OCI-LY7 (cell line): Measurements from ENCODE around the gene ERMN. TPM values are rescaled to one million over a fixed set of nuclear protein-coding genes. Genes with fewer than 3 reads are reported as not detected.

Experiments
- BruUV-seq: library from RNA; stranded (reverse); fragments of 400-500 nt; replicated peaks from 2 replicates; lab custom pipeline; 2021; lab: Mats Ljungman, UMichigan
- CTCF ChIA-PET: fragments of 300-600 bp; sonication (Branson Sonifier 250); formaldehyde crosslinking; loops from one replicate; lab custom pipeline; 2022; ENCODE audit warnings: antibody characterized with exemption; ENCODE audit not compliant: unreplicated experiment; lab: Charles Lee
- POLR2A ChIA-PET: fragments of 300-600 bp; sonication (Branson Sonifier 250); formaldehyde crosslinking; loops from one replicate; lab custom pipeline; 2022; ENCODE audit warnings: antibody characterized with exemption; lab: Charles Lee
- DNase-seq: peaks from one replicate; pipeline ENCODE4 v3.0.0-alpha.2; 2015; ENCODE audit warnings: low spot score
- H2AFZ ChIP-seq: fragments of 200-600 bp; sonication (generic), shearing (Covaris generic); 2 replicates; pipeline ENCODE4 v1.6.1; 2014; ENCODE audit warnings: mild to moderate bottlenecking, antibody characterized with exemption, low read length, moderate library complexity
- H3K27ac ChIP-seq: fragments of 200-600 bp; sonication (generic); 2 replicates; pipeline ENCODE4 v1.5.1; 2014; ENCODE audit warnings: mixed run types, low read depth, mild to moderate bottlenecking, moderate library complexity, low read length, inconsistent platforms; ENCODE audit not compliant: poor library complexity, severe bottlenecking
- H3K36me3 ChIP-seq: fragments of 200-600 bp; sonication (generic); 2 replicates; pipeline ENCODE4 v1.6.1; 2014; ENCODE audit warnings: mild to moderate bottlenecking, antibody characterized with exemption, low read length, moderate library complexity, mixed read lengths; ENCODE audit not compliant: insufficient read depth
- H3K4me1 ChIP-seq: fragments of 200-600 bp; sonication (generic); 2 replicates; pipeline ENCODE4 v1.5.1; 2014; ENCODE audit warnings: mild to moderate bottlenecking, low read length; ENCODE audit not compliant: insufficient read depth, poor library complexity, severe bottlenecking
- H3K4me2 ChIP-seq: fragments of 200-600 bp; sonication (generic); 2 replicates; pipeline ENCODE4 v1.6.1; 2014; ENCODE audit warnings: mild to moderate bottlenecking, low read length
- H3K4me3 ChIP-seq: fragments of 200-600 bp; sonication (generic); 2 replicates; pipeline ENCODE4 v1.5.1; 2014; ENCODE audit warnings: mild to moderate bottlenecking, low read depth, low read length; ENCODE audit not compliant: poor library complexity, severe bottlenecking
- H3K79me2 ChIP-seq: fragments of 200-600 bp; sonication (generic); 2 replicates; pipeline ENCODE4 v1.6.1; 2016; ENCODE audit warnings: low read depth, mild to moderate bottlenecking, low read length, moderate library complexity, mixed read lengths; ENCODE audit not compliant: insufficient read depth
- H3K9me2 ChIP-seq: fragments of 200-600 bp; sonication (generic); 2 replicates; pipeline ENCODE4 v1.6.1; 2016; ENCODE audit warnings: mild to moderate bottlenecking, low read length, mixed read lengths; ENCODE audit not compliant: insufficient read depth
- H3K9me3 ChIP-seq: fragments of 200-600 bp; sonication (generic); 2 replicates; pipeline ENCODE4 v1.6.1; 2014; ENCODE audit warnings: mild to moderate bottlenecking, mixed run types, low read length, mixed read lengths
- H4K20me1 ChIP-seq: fragments of 200-600 bp; sonication (generic); 2 replicates; pipeline ENCODE4 v1.6.1; 2014; ENCODE audit warnings: mild to moderate bottlenecking, antibody characterized with exemption, low read length, moderate library complexity, mixed read lengths; ENCODE audit not compliant: insufficient read depth
- EZH2phosphoT487 ChIP-seq: fragments of 200-600 bp; sonication (generic); IDR thresholded peaks from 2 replicates; pipeline ENCODE4 v1.6.1; 2018; ENCODE audit warnings: low read depth, borderline replicate concordance, mild to moderate bottlenecking, mixed run types, antibody characterized with exemption, low read length, moderate library complexity, mixed read lengths
- intact Hi-C: fragments of 100-400 bp; cut with micrococcal nuclease; formaldehyde crosslinking; loops from one replicate; pipeline ENCODE4 v1.10.0; 2022; ENCODE audit not compliant: unreplicated experiment
- total RNA-seq, 2 experiments: library from RNA; depleted of rRNA in 1 of 2; stranded (reverse); fragments of >200 nt in 1 of 2; shearing (Covaris generic) in 1 of 2; gene quantifications; 2 replicates each; pipeline ENCODE4 v1.2.3, GENCODE V29; 2014 to 2022
- TF ChIP-seq, protein P1 (sequence below): fragments of 200-600 bp; sonication (generic); conservative IDR thresholded peaks from 2 replicates; pipeline ENCODE4 v1.5.1; 2014; ENCODE audit warnings: mild to moderate bottlenecking, antibody characterized with exemption, low read length, moderate library complexity, mixed read lengths

Gene ERMN
- total RNA-seq, 2 experiments from 2014 or later, result 2.1 to 2.2 TPM

DNA sequence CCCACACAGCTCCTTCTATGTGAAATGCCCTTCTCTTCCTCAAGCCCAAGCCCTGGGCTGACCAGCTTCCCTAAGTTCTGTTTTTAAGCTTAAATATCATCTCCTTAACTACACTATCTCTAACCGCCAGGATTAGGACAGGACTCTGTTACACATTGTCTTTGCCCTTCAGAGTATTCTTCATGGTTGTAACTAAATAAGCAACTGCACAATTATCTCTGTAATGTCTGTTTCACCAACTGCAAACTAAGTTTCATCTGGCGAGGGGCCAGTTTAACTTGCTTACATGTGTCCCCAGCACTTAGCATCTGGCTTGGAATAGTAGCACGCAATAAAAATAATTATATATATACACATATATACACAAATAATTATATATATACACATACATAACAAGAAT, 1.1 kb upstream of the ERMN start:
- no peaks in the 10 kb centered on the region for H3K9me3 ChIP-seq
- no peak overlapping the region for H3K4me3 ChIP-seq
- peaks cover 15% of the 10 kb centered on the region for H3K4me1 ChIP-seq
- TF ChIP-seq, protein P1, sequence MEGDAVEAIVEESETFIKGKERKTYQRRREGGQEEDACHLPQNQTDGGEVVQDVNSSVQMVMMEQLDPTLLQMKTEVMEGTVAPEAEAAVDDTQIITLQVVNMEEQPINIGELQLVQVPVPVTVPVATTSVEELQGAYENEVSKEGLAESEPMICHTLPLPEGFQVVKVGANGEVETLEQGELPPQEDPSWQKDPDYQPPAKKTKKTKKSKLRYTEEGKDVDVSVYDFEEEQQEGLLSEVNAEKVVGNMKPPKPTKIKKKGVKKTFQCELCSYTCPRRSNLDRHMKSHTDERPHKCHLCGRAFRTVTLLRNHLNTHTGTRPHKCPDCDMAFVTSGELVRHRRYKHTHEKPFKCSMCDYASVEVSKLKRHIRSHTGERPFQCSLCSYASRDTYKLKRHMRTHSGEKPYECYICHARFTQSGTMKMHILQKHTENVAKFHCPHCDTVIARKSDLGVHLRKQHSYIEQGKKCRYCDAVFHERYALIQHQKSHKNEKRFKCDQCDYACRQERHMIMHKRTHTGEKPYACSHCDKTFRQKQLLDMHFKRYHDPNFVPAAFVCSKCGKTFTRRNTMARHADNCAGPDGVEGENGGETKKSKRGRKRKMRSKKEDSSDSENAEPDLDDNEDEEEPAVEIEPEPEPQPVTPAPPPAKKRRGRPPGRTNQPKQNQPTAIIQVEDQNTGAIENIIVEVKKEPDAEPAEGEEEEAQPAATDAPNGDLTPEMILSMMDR, result no peak
- TF ChIP-seq EZH2phosphoT487, result no peak
- ChIA-PET POLR2A (interaction anchor here (0.9 to 3.1 kb wide), 7 partner anchors 10 to 114 kb away, joined by 3 to 11 read pairs (median 4); no protein-coding TSS in a partner anchor), CTCF (interaction anchor here (0.7 to 2.6 kb wide), 5 partner anchors 10 to 152 kb away, joined by 3 to 29 read pairs (median 5); partner anchors contain the start of gene CYTIP)
- no peaks in the 10 kb centered on the region for H3K9me2 ChIP-seq
- H3K79me2 ChIP-seq, result no peaks in the 10 kb centered on the region
- DNase-seq, result no peak
- no peak overlapping the region for H3K4me2 ChIP-seq
- intact Hi-C loops, result loop anchor here (1.0 to 5.0 kb wide), 3 partner anchors 76 to 166 kb away; no protein-coding TSS in a partner anchor
- H2AFZ ChIP-seq, result no peak overlapping the region
- BruUV-seq, result no TSS peak
- no peak overlapping the region for H3K27ac ChIP-seq
- H3K36me3 ChIP-seq, result no peaks in the 10 kb centered on the region
- H4K20me1 ChIP-seq, result no peaks in the 10 kb centered on the region

DNA sequence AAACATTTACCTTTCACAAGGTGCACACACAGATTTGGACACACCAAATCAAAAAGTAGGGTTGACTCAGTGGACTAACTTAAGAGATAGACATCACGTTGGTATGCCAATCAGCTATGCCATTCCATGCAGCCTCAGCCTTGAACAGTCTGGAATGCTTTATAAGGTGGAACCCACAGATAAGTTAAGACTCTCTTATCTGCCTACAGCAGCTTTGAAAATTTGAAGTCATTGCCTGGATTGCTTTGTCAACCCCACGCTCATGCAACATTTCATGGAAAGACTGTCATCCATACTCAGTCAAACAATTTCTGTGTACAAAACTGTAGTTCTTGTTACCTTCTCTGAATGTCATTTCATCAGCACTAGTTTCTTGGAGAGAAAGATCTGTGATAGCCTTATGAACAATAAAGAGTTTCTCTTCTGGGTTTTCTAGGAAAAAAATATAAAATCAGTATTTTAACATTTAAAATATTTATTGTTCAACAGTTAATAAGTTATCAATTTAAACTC, 1.2 kb downstream of the ERMN start:
- no peak for DNase-seq
- no peak overlapping the region for H3K4me2 ChIP-seq
- no peak for TF ChIP-seq EZH2phosphoT487
- TF ChIP-seq, protein P1, result no peak
- H3K4me3 ChIP-seq, result no peak overlapping the region
- intact Hi-C loops, result no loop called here
- no peaks in the 10 kb centered on the region for H4K20me1 ChIP-seq
- H3K9me3 ChIP-seq, result no peaks in the 10 kb centered on the region
- no peaks in the 10 kb centered on the region for H3K79me2 ChIP-seq
- H2AFZ ChIP-seq, result no peak overlapping the region
- peaks cover 20% of the 10 kb centered on the region for H3K4me1 ChIP-seq
- H3K9me2 ChIP-seq, result no peaks in the 10 kb centered on the region
- no TSS peak for BruUV-seq
- CTCF ChIA-PET, result interaction anchor here (0.6 kb wide), 1 partner anchor 454 kb away, joined by 4 read pairs; no protein-coding TSS in a partner anchor
- POLR2A ChIA-PET, result interaction anchor here (2.1 kb wide), 1 partner anchor 119 kb away, joined by 4 read pairs; the partner anchor contains the start of gene CYTIP
- H3K27ac ChIP-seq, result no peak overlapping the region
- H3K36me3 ChIP-seq, result no peaks in the 10 kb centered on the region

DNA sequence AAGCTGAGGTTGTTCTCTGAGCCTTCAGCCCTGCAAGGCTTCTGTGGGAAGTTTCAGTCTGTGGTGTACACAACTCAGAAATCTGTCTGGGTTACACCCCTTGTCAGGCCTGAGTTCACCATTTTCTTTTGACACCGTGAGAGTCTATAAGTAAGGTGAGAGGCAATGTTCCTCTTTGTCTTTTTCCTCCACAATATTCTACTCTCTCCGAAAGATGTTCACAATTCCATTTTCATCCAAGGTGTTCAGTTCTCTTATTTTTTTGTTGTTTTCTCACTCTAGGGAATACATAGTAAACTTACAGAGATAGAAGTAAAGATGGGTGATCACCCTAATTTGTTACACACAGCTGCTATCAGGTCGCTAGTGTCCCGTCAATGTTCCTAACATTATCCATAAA, 3.2 kb downstream of the ERMN start:
- Histone ChIP-seq H3K4me3 (no peak overlapping the region), H4K20me1 (no peaks in the 10 kb centered on the region), H3K4me1 (peaks cover 9% of the 10 kb centered on the region), H3K27ac (no peak overlapping the region), H3K79me2 (no peaks in the 10 kb centered on the region), H3K9me2 (no peaks in the 10 kb centered on the region), H3K4me2 (no peak overlapping the region), H3K9me3 (no peaks in the 10 kb centered on the region), H3K36me3 (no peaks in the 10 kb centered on the region), H2AFZ (no peak overlapping the region)
- no TSS peak for BruUV-seq
- intact Hi-C loops, result no loop called here
- ChIA-PET CTCF (no interaction called here), POLR2A (no interaction called here)
- DNase-seq, result no peak
- no peak for TF ChIP-seq EZH2phosphoT487
- TF ChIP-seq, protein P1, result no peak
